ENCODE data around the gene CLDN3.

- TF ChIP-seq MAX (IDR thresholded peaks at IDR 0.05; ENCODE audit: low read depth, low read length): no peak
- no peak for TF ChIP-seq CTCF (IDR thresholded peaks at IDR 0.05; ENCODE audit: low read depth, low read length)
- TF ChIP-seq POLR2A (IDR thresholded peaks at IDR 0.05; ENCODE audit: extremely low read depth, insufficient read length): no peak
Measured at GRCh38 chr7:73770860-73771670, 995 bp upstream of the CLDN3 start.

Data from NB4 (cell line).